H1 (cell line): ENCODE measurements around the gene NGEF. TPM values are rescaled to one million over a fixed set of nuclear protein-coding genes. Genes with fewer than 3 reads are reported as not detected.

ENCODE experiments used
- BRCA1 ChIP-seq: IDR thresholded peaks from 2 replicates; pipeline ENCODE4 v1.6.1; 2012; ENCODE audit warnings: low read depth, low read length, improper control_type of control experiment
- CTBP2 ChIP-seq: IDR thresholded peaks from 2 replicates; pipeline ENCODE4 v1.7.0; 2011; ENCODE audit warnings: borderline replicate concordance, mild to moderate bottlenecking, moderate library complexity, mixed read lengths, low read length; ENCODE audit not compliant: insufficient read depth, insufficient read length
- EGR1 ChIP-seq: IDR thresholded peaks from 2 replicates; pipeline ENCODE4 v1.6.1; 2011; ENCODE audit warnings: low read depth, low read length, borderline replicate concordance
- RFX5 ChIP-seq: IDR thresholded peaks from 2 replicates; pipeline ENCODE4 v1.6.1; 2011; ENCODE audit warnings: low read depth, low read length, improper control_type of control experiment, borderline replicate concordance
- RXRA ChIP-seq: IDR thresholded peaks from 2 replicates; pipeline ENCODE4 v1.6.1; 2011; ENCODE audit warnings: low read depth, mild to moderate bottlenecking, low read length, moderate library complexity; ENCODE audit not compliant: insufficient read depth
- SUZ12 ChIP-seq: fragments of 200-600 bp; sonication (generic); IDR thresholded peaks from 2 replicates; pipeline ENCODE4 v1.6.1; 2012; ENCODE audit warnings: mild to moderate bottlenecking, inconsistent platforms, low read length, moderate library complexity, mixed read lengths
- USF2 ChIP-seq: IDR thresholded peaks from 2 replicates; pipeline ENCODE4 v1.6.1; 2011; ENCODE audit warnings: low read length, improper control_type of control experiment
- YY1 ChIP-seq: IDR thresholded peaks from 2 replicates; pipeline ENCODE4 v1.6.1; 2011; ENCODE audit warnings: low read depth, mild to moderate bottlenecking, low read length
- polyA plus RNA-seq, 7 experiments: library from polyadenylated mRNA; depleted of rRNA in 3 of 7; stranded (reverse) in 5 of 7; unstranded in 2 of 7; fragments of >200 nt in 5 of 7; fragments of 200-250 nt in 2 of 7; gene quantifications; 1 replicate in 5 of 7; 2 replicates in 1 of 7; 4 replicates in 1 of 7; pipeline versions ENCODE4 v1.2.1 to v1.2.3, GENCODE V29; 2011 to 2013; ENCODE audit warnings: missing spikeins in 2 of 7, mixed read lengths in 2 of 7
- total RNA-seq: library from RNA; stranded (reverse); fragmentation: NEBNext Ultra II Directional; extraction: Animal tissue kit (Norgen Biotek cat#: 25700); gene quantifications from 2 replicates; pipeline ENCODE4 v1.2.1, GENCODE V29; 2021
- TF ChIP-seq, protein P1 (sequence below), 3 experiments: IDR thresholded peaks; 1 replicate in 2 of 3; 2 replicates in 1 of 3; pipeline versions ENCODE4 v1.5.1 to v1.6.1; 2011; ENCODE audit warnings: low read length in 3 of 3, mild to moderate bottlenecking in 3 of 3, inconsistent platforms in 2 of 3, low read depth in 1 of 3, moderate library complexity in 1 of 3; ENCODE audit not compliant: insufficient read depth in 1 of 3; ENCODE audit errors: control extremely low read depth in 1 of 3

Gene NGEF
- total and polyA plus RNA-seq, 2 of the 8 experiments (the other 6 are each of a cell fraction or from before 2014, with no cell fraction given): 2.7 to 3.2 TPM

- TF ChIP-seq EGR1 (no peak), RFX5 (no peak), YY1 (no peak), USF2 (no peak), BRCA1 (no peak), RXRA (no peak), SUZ12 (no peak), CTBP2 (no peak)
- TF ChIP-seq, protein P1, sequence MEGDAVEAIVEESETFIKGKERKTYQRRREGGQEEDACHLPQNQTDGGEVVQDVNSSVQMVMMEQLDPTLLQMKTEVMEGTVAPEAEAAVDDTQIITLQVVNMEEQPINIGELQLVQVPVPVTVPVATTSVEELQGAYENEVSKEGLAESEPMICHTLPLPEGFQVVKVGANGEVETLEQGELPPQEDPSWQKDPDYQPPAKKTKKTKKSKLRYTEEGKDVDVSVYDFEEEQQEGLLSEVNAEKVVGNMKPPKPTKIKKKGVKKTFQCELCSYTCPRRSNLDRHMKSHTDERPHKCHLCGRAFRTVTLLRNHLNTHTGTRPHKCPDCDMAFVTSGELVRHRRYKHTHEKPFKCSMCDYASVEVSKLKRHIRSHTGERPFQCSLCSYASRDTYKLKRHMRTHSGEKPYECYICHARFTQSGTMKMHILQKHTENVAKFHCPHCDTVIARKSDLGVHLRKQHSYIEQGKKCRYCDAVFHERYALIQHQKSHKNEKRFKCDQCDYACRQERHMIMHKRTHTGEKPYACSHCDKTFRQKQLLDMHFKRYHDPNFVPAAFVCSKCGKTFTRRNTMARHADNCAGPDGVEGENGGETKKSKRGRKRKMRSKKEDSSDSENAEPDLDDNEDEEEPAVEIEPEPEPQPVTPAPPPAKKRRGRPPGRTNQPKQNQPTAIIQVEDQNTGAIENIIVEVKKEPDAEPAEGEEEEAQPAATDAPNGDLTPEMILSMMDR (IDR thresholded peaks at IDR 0.05; ENCODE audit: control extremely low read depth in 1 of 3, insufficient read depth in 1 of 3, low read depth in 1 of 3, low read length in 3 of 3): no peak
Observed at GRCh38 chr2:232901736-232902578, 111.1 kb downstream of the NGEF start (continued).
